T-helper 9 cell (primary cell): ENCODE measurements around the gene FRY.

Experiments
- DNase-seq: peaks from one replicate; pipeline ENCODE4 v3.0.0-alpha.2; 2020

Gene FRY

GRCh38 chr13:32266130-32266529 lies 234.6 kb downstream of the FRY start:
- DNase-seq: no peak

DNA sequence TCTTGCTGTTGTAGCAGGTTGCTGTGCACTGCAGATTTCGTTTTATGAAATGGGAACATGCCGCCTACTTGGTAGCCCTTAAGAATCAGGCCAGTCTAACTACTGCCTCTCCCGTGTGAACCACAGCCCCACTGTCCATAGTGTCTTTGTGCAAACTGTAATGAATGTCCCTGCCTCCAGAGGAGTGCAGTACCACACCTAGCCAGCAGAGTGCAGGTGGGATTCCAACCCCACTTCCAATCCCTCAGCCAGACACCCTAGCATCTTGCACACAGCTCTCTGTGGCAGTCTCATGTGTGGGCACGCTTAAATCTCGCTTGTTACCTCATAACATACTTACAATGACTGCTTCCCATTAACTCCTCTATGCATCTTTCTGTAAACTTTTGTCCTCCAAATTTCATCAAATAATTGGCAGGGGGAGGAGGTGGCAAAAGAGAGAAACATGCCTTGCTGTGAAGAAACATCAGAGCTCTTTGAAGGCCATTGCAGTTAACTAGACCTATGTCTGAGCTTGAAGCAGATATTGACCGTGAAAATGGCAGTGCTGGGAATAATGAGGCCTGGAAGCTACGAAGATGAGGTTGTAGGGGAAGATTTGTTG lies 236.4 kb downstream of the FRY start:
- DNase-seq: peak; percentile 44

DNA sequence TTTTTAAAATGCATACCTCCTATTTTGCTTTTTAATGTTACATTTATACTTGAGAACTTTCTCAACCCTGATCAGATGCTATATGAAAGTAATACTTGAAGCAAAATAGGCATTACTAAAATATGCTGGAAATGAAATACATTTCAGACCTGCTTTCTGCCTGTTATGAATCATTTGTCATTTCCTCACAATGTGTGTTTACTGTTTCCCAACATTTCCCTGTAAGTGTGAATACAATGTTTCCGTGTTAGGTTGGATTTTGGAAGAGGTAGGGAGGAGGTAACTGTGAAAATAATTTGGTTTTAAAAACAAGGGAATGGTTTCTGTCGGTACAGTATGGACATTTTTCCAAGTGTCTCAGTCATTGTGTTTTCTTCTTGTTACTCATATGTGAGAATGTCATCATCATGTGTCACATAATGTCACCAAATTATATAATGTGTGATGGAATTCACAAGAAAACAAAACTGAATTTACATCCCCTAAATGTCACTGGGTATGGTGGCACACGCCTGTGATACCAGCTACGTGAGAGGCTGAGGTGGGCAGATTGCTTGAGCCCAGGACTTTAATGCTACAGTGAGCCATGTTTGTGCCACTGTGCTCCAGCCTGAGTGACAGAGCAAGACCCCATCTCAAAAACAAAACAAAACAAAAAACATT lies 240.6 kb downstream of the FRY start:
- no peak for DNase-seq

- no peak for DNase-seq
These were observed 246.3 kb downstream of the FRY start for GRCh38 chr13:32277839-32278238.

DNA sequence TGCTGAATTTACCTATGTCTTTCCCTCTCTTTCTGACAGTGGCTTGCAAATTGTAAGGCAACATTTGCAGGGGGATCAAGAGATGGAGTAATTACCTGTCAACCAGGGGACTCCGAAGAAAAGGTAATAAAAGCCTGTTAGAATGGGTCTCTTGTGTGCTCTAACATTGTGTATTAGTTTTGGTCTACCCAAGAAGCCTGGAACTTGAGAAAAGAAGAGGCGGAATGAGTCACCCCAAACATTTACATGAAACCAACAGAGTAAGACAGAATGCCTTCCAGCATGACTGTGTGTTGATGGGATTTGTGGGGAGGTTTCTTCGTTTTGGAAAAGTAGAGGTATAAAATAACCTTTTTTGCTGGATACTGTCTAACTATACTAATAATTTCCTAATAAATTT lies 246.9 kb downstream of the FRY start:
- no peak for DNase-seq

DNA sequence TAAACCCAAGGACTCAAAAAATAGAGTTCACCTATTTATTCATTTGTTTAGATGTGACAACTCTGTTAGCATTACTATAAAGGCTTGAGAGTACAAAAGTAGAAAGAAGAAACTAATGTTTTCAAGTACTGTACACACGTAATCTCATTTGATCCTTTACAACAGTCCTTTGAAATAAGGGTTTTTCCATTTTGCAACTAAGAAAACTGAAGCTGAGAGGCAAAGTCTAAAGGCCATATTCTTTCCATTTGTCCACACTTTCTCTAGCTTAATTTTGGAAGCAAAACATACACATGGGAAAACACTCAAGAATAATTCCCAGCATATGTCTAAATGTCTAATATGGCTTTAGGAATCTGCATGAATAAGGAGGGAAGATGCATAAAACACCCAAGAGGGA lies 249.5 kb downstream of the FRY start:
- no peak for DNase-seq

GRCh38 chr13:32282096-32282711 lies 250.6 kb downstream of the FRY start:
- no peak for DNase-seq

GRCh38 chr13:32284927-32285632 lies 253.5 kb downstream of the FRY start:
- no peak for DNase-seq

- no peak for DNase-seq
These were observed 254.0 kb downstream of the FRY start for GRCh38 chr13:32285633-32285965.

GRCh38 chr13:32297206-32297605 lies 265.6 kb downstream of the FRY start:
- DNase-seq: no peak

DNA sequence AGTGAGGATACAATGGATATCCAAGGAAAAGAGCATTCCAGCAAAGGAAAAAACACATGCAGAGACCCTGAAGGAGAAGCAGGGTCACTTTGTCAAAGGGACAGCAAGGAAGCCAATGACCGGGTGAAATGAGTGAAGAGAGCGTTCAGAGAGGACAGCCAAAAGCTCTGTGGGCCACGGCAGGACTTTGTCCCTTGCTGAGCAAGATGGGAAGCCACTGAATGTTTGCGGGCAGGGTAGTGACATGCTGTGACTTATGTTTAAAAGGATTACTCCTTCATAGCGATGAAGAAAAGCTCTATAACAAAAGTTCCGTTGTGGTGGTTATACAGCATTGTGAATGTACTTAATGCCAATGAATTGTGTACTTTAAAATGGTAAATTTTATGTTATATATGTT lies 267.1 kb downstream of the FRY start:
- DNase-seq: no peak

GRCh38 chr13:32299893-32300292 lies 268.3 kb downstream of the FRY start:
- no peak for DNase-seq

DNA sequence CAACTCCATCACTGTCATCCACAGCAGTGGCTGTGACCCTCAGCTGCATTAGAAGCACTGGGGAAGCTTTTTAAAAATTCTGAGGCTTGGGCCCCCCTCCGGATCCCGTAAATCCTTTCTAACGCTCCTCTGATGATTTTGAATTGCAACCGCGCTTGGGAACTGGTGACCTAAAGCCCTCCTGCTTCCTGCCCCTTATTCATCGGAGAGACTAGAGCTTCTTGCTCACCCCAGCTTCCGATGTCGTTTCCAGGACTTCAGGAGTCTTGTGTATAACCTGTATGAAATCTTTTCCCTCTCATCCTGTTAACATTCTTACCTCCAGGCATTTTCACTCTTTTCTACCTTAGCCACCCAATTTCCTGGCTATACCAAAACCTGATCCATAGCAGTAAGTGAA lies 268.8 kb downstream of the FRY start:
- no peak for DNase-seq

GRCh38 chr13:32300920-32301319 lies 269.3 kb downstream of the FRY start:
- DNase-seq: no peak

DNA sequence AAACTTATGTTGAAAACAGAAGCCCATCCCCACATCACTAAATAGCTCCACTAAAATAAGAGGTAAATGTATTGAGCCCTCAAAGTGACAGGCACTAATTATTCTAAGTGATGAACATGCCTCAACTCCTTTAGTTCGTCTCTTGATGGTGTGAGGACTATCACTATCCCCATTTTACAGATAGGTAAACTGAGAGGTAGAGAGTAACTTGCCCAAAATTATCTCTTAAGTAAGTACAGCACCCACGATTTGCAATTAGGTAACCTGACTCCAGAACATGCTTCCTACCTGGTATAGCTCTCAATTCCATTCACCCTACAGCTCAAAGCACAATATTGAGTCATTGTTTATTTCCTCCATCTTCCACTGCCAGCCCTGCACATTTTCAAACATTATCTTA lies 270.9 kb downstream of the FRY start:
- DNase-seq: no peak

GRCh38 chr13:32305646-32306045 lies 274.1 kb downstream of the FRY start:
- DNase-seq: no peak

GRCh38 chr13:32309312-32310133 lies 277.9 kb downstream of the FRY start:
- no peak for DNase-seq

- peak; percentile 6 for DNase-seq
These were observed 278.6 kb downstream of the FRY start for GRCh38 chr13:32310134-32310706.

DNA sequence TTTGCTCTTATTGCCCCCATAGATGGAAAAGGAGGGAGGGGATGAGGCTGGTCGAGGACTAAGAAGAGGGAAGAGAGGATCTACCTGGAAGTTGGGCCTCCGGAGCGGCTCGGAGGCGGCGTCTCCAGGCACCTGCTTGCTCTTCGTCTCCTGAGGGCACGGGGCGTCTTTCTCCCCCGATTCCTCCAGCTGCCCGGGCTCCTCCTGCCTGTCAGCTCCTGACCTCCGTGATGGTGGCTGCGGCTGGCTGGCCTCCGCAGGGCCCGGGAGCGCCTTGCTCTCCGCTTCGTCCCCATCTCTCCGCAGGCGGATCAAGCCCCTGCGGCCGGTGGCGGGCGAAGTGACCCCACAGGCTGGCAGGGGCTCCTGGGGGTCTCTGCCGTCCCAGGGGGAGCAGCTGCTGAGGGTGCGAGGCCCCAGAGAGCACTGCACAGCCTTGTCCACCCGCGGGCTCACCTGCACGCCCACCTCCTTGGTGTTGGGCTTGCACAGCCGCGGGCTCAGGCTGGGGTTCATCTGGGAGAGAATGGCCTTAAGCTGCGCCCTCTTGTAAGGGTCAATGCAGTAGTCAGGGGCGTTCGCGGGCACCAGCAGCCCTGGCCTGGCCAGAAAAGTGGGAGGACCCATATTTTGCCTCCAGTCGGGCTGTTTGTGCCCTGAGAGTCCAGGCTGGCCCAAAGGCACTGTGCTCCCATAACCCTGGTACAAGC lies 279.8 kb downstream of the FRY start:
- no peak for DNase-seq

GRCh38 chr13:32314271-32315237 lies 283.0 kb downstream of the FRY start:
- DNase-seq: peak; percentile 38
